GM12872 (cell line): Measurements from ENCODE around the gene RALGAPA2.

Experiments
- TF ChIP-seq, protein P1 (sequence below): IDR thresholded peaks from 3 replicates; pipeline ENCODE4 v1.5.1; 2011; ENCODE audit warnings: low read depth, mild to moderate bottlenecking, low read length, moderate library complexity; ENCODE audit not compliant: insufficient read depth

RALGAPA2 gene

DNA sequence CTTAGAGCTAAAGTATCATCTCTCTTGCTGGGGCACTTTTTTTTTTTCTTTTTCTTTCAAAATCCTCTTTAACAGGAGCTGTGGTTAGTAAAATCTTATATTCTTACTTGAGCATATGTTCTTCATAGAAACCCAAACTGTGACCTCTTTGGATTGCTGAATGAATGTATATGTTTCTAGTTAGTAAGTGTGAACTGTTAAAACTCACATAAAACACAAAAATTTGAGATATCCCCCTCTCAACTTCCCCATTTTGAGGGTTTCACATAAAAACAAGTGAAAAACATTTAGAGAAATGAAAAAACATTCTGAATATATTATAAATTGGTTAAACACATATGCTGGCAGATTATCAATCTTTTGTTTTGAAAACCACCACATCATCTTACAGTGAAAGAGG lies 266.4 kb downstream of the RALGAPA2 start:
- TF ChIP-seq, protein P1, sequence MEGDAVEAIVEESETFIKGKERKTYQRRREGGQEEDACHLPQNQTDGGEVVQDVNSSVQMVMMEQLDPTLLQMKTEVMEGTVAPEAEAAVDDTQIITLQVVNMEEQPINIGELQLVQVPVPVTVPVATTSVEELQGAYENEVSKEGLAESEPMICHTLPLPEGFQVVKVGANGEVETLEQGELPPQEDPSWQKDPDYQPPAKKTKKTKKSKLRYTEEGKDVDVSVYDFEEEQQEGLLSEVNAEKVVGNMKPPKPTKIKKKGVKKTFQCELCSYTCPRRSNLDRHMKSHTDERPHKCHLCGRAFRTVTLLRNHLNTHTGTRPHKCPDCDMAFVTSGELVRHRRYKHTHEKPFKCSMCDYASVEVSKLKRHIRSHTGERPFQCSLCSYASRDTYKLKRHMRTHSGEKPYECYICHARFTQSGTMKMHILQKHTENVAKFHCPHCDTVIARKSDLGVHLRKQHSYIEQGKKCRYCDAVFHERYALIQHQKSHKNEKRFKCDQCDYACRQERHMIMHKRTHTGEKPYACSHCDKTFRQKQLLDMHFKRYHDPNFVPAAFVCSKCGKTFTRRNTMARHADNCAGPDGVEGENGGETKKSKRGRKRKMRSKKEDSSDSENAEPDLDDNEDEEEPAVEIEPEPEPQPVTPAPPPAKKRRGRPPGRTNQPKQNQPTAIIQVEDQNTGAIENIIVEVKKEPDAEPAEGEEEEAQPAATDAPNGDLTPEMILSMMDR: no peak

DNA sequence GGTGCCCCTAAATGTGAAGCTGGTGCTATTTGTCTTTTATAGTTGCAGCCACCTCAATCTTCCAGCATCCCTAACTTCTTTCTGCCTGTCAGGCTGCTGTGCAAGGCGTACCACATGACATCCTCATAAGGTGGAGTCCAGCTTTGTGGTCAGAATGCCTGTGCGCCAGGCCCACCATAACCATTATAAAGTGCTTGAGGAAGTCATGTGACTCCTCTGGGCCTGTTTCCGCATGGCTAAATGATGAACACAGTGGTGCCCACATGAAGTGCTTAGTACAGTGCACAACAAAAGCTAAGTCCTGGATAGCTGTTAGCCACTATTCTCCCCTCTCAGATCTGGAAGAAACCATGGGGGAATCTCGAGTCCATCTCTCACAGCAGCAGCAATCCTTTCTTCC lies 268.9 kb downstream of the RALGAPA2 start:
- TF ChIP-seq, protein P1: no peak

DNA sequence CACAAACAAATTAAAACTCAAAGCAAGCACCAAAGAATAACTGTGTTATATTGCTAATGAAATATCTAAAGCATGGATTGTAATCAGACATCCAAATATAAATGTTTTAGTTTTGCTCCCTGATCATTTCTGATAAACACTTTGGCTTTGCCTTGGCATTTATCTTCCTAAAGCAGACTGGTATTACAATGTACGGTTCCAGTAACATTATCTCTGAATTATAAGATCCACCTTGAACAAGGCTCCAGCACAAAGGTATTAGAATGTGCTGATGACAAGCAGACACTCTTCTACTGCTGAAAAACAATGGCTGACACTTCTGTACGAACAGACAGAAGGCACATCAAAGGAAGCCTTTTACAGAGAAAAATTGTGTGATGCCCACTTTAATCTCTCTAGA lies 270.0 kb downstream of the RALGAPA2 start:
- TF ChIP-seq, protein P1: no peak

DNA sequence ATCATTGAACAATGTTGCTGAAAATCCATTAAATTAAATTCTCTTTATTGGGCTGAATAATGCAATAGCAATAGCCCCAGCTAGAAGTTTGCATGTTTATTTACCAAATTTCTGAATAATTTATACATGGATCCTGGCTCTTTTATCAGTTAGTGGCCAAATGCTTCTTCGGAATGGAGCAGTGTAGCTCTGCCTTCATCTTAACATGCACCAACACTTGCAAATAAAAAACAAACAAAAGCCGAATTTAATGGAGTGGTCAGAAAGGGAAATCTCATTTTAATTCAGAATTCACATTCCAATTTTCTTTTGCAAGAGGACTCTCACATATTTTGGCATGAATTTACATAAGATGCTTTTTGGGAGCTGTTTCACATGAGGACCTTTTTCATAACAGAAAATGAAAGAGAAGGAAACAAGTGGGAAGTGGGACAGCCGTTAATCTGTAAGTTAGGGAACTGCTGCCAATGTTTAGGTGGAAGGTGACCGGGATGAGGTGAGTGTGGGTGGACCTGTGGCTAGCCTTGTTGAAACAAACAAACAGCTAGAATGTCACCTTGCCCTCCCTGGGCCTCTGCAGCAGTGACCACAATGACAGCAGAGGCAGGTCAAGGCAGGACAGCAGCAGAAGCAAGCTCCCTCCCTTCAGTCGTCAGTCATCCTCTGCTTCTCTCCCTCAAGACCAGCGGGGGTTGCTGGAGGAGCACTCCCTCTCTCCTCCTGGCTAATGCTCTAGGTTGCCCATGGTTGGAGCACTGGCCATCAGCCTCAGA lies 271.4 kb downstream of the RALGAPA2 start:
- TF ChIP-seq, protein P1: no peak

DNA sequence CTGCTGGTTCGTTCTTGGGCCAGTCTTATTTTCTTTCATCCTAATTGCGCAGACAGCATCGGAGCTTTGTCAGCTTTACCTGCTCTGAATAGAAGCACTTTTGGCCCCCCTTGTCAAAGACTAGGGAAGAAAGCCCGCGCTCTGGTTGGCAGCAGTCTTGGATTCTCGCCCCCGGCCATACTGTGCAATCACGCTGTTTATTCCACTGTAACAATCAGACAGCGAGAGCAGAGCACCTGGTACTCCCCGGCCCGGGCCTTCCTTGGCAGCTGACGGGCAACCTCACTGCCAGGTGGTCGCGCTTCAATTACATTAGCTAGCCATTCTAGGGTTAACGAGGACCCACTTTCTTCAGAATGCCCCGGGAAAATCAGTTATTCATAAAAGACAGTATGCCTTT lies 272.0 kb downstream of the RALGAPA2 start:
- TF ChIP-seq, protein P1: no peak

DNA sequence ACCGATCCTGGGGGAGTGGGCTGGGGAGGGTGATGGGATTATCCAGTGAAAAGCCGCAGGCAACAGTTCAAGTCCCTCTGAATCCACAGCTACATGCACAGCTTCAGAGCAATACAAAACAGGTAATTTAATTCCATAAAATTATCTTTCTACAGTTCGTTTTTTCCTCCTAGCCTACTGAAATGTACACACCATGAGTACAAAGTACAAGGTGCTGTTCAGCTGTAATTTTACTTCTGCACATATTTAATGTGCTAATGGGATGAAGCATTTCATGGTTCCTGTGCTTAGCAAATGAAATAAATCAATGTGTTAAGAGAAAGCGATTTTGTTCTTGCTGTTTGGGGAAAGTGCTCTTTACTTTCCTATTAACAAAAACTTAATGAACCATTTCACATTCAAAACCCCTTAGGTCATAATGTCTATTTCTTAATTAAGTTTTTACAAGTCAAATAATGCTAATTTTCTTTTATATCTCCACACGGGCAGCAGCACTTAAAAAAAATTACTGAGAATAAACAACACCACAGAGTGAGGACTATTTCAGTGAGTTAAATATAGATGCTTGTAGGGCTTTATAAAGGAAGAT lies 272.7 kb downstream of the RALGAPA2 start:
- TF ChIP-seq, protein P1: no peak

DNA sequence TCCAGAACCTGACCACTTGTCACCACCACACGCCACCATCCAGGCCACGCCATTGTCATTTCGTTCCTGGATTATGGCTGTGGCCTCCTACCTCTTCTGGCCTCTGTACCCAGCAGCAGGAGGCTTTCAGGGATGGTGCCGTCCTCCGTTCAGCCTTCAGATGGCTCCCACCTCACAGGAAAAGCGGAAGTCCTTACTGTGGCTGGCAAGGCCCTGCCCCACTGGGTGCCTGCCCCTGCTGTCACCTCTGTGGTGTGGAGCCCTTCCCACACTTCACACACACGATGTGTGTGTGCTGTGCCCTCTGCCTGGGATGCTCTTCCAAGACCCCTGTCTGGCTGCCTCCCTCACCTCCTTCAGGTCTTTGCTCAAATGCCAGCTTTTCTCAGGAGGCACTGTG lies 275.1 kb downstream of the RALGAPA2 start:
- TF ChIP-seq, protein P1: no peak
